Stimulated activated CD8-positive, alpha-beta memory T cell treated with anti-CD3 and anti-CD28 coated beads, Interleukin-15, amount 100 ng/mL, for 1 hour (primary cell): ENCODE measurements around the gene CGNL1.

Experiments
- DNase-seq: peaks from one replicate; pipeline ENCODE4 v3.0.0-alpha.2; 2020; ENCODE audit warnings: low read depth

The CGNL1 gene

GRCh38 chr15:57548835-57549234, 172.5 kb downstream of the CGNL1 start:
- no peak for DNase-seq

- no peak for DNase-seq
Measured at GRCh38 chr15:57549935-57550334, 173.6 kb downstream of the CGNL1 start.

- DNase-seq: no peak
Measured at GRCh38 chr15:57550640-57551039, 174.3 kb downstream of the CGNL1 start.

- DNase-seq: no peak
Measured at GRCh38 chr15:57551715-57552677, 175.7 kb downstream of the CGNL1 start.

GRCh38 chr15:57552678-57553334, 176.5 kb downstream of the CGNL1 start:
- DNase-seq: no peak

GRCh38 chr15:57553526-57553925, 177.2 kb downstream of the CGNL1 start:
- DNase-seq: no peak

GRCh38 chr15:57554063-57554811, 177.9 kb downstream of the CGNL1 start:
- DNase-seq: no peak

GRCh38 chr15:57554812-57555179, 178.5 kb downstream of the CGNL1 start:
- no peak for DNase-seq

- DNase-seq: no peak
Measured at GRCh38 chr15:57555270-57555669, 179.0 kb downstream of the CGNL1 start.

- DNase-seq: no peak
Measured at GRCh38 chr15:57556040-57556439, 179.7 kb downstream of the CGNL1 start.

GRCh38 chr15:57557267-57557666, 181.0 kb downstream of the CGNL1 start:
- no peak for DNase-seq

GRCh38 chr15:57557810-57558209, 181.5 kb downstream of the CGNL1 start:
- no peak for DNase-seq

GRCh38 chr15:57559875-57560274, 183.6 kb downstream of the CGNL1 start:
- peak; percentile 54 for DNase-seq

GRCh38 chr15:57561041-57561711, 184.9 kb downstream of the CGNL1 start:
- DNase-seq: peak; percentile 41

- no peak for DNase-seq
Measured at GRCh38 chr15:57562196-57562769, 186.0 kb downstream of the CGNL1 start.

GRCh38 chr15:57563416-57563815, 187.1 kb downstream of the CGNL1 start:
- DNase-seq: no peak

GRCh38 chr15:57565311-57565710, 189.0 kb downstream of the CGNL1 start:
- no peak for DNase-seq

GRCh38 chr15:57566834-57567233, 190.5 kb downstream of the CGNL1 start:
- no peak for DNase-seq

GRCh38 chr15:57567891-57568290, 191.6 kb downstream of the CGNL1 start:
- no peak for DNase-seq

GRCh38 chr15:57568299-57568698, 192.0 kb downstream of the CGNL1 start:
- no peak for DNase-seq

GRCh38 chr15:57570340-57570739, 194.0 kb downstream of the CGNL1 start:
- no peak for DNase-seq

GRCh38 chr15:57570994-57571393, 194.7 kb downstream of the CGNL1 start:
- no peak for DNase-seq
